ENCODE results near the gene USP13.

USP13 gene

DNA sequence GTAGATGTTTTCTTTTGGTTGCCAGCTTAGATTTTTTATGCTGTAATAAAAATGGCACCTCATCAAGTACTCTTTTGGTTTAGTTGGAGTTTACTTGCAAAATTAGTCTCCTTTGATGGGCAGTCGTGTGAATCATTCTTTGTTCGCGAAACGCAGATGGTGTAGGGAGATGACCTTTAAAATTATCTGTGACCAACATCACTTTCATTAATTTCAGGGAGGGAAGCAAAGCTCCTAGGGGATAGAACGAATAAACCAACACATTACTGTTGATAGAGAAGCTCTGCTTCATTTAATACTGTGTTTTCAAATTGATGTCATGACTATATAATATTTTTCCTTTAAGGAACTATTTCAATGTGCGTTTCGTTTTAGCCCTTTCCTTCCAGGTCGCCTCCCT is 67.4 kb downstream of the USP13 start:
- TF ChIP-seq FOXM1 (IDR thresholded peaks at IDR 0.05; ENCODE audit: borderline replicate concordance, low read depth) (no peak), CEBPB (IDR thresholded peaks at IDR 0.05) (no peak), YY1 (IDR thresholded peaks at IDR 0.05; ENCODE audit: low read depth) (no peak), TCF12 (IDR thresholded peaks at IDR 0.05; ENCODE audit: low read depth) (no peak), REST (IDR thresholded peaks at IDR 0.05; ENCODE audit: low read depth) (no peak), CREB1 (IDR thresholded peaks at IDR 0.05; ENCODE audit: low read depth) (no peak), EGR1 (IDR thresholded peaks at IDR 0.05) (no peak), TEAD4 (IDR thresholded peaks at IDR 0.05) (no peak), TAF1 (IDR thresholded peaks at IDR 0.05; ENCODE audit: low read depth) (no peak), NFIC (IDR thresholded peaks at IDR 0.05) (no peak), ZBTB7A (IDR thresholded peaks at IDR 0.05; ENCODE audit: low read depth) (no peak)
- TF ChIP-seq, protein P1, sequence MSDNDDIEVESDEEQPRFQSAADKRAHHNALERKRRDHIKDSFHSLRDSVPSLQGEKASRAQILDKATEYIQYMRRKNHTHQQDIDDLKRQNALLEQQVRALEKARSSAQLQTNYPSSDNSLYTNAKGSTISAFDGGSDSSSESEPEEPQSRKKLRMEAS (IDR thresholded peaks at IDR 0.05) = no peak

DNA sequence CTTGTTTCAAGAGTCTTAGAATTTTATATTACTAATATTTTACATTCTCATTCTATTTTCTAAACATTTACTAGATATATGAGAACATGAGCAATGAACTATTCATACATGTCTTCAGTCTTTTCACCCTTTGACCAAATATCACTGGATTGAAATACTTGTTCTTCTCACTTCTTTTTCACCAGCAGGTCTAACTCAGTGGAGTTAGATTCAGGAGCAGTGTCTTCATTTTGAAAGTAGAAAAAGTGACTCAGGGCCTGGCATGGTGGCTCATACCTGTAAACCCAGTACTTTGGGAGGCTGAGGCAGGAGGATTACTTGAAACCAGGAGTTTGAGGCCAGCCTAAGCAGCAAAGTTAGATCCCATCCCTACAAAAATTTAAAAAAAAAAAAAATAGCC is 70.8 kb downstream of the USP13 start:
- no peak for TF ChIP-seq REST (IDR thresholded peaks at IDR 0.05; ENCODE audit: low read depth)
- TF ChIP-seq, protein P1 (IDR thresholded peaks at IDR 0.05) = no peak
- TF ChIP-seq USF1 (IDR thresholded peaks at IDR 0.05) = no peak
- TF ChIP-seq YY1 (IDR thresholded peaks at IDR 0.05; ENCODE audit: low read depth) = no peak
- TF ChIP-seq RAD21 (IDR thresholded peaks at IDR 0.05; ENCODE audit: low read depth) = no peak
- TF ChIP-seq TEAD4 (IDR thresholded peaks at IDR 0.05) = no peak
- TF ChIP-seq CREB1 (IDR thresholded peaks at IDR 0.05; ENCODE audit: low read depth) = no peak
- no peak for TF ChIP-seq EP300 (IDR thresholded peaks at IDR 0.05; ENCODE audit: borderline replicate concordance)

DNA sequence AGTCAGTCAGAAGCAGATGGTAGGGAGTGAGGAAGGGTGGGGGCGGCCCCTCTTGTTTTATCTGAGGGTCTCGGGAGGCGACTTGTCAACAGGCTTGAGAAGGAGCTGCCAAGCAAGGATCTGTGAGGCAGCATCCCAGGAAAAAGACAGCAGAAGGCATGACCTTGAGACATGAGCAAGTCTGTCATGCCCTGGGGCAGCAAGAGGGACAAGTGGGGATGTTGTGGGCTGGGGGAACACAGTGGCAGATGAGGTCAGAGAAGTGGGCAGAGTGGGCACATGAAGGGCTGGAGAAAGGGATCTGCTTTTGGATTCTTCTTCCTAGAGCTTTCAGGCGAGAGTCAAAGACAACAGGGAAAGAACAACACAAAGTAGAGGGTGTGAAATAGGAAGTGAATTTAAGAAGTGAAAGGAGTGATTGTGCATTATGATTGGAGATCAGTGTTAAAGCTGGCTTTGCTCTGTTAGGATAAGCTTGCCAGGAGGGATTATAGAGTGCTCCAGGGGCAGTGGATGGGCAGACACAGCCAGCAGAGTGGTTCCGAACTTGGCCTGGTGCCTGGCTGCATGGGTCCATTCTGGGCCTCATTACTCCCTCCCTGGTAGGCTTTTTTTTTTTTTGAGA is 73.3 kb downstream of the USP13 start:
- TF ChIP-seq TEAD4 (IDR thresholded peaks at IDR 0.05) = no peak
- TF ChIP-seq CREB1 (IDR thresholded peaks at IDR 0.05; ENCODE audit: low read depth) = no peak
- no peak for TF ChIP-seq RAD21 (IDR thresholded peaks at IDR 0.05; ENCODE audit: low read depth)
- no peak for TF ChIP-seq TCF12 (IDR thresholded peaks at IDR 0.05; ENCODE audit: low read depth)
- no peak for TF ChIP-seq TAF1 (IDR thresholded peaks at IDR 0.05; ENCODE audit: low read depth)
- TF ChIP-seq FOXM1 (IDR thresholded peaks at IDR 0.05; ENCODE audit: borderline replicate concordance, low read depth) = no peak
- no peak for TF ChIP-seq EP300 (IDR thresholded peaks at IDR 0.05; ENCODE audit: borderline replicate concordance)
- no peak for TF ChIP-seq YY1 (IDR thresholded peaks at IDR 0.05; ENCODE audit: low read depth)
- no peak for TF ChIP-seq EGR1 (IDR thresholded peaks at IDR 0.05)
- no peak for TF ChIP-seq USF1 (IDR thresholded peaks at IDR 0.05)
- no peak for TF ChIP-seq ZBTB7A (IDR thresholded peaks at IDR 0.05; ENCODE audit: low read depth)
- TF ChIP-seq, protein P1 (IDR thresholded peaks at IDR 0.05) = no peak
- no peak for TF ChIP-seq CEBPB (IDR thresholded peaks at IDR 0.05)
- no peak for TF ChIP-seq NFIC (IDR thresholded peaks at IDR 0.05)
- no peak for TF ChIP-seq REST (IDR thresholded peaks at IDR 0.05; ENCODE audit: low read depth)

DNA sequence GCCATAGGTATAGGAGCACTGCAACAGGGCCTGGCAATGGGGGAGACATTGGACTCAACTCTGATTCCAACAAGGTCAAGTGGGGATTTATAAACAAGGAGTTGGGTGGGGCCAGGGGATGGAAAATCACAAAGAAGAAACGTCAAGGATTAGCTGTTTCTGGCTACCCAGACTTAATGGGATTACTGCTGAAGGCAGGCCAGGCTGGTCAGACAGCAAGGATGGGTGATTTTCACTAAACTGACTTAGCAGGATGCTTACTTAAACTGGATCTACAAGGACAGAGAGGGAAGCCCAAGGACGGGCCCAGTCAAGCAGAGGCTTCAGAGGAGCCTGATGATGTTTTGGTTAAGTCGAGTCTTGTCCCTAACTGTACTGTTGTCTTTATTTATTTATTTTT is 76.2 kb downstream of the USP13 start:
- no peak for TF ChIP-seq TCF12 (IDR thresholded peaks at IDR 0.05; ENCODE audit: low read depth)
- TF ChIP-seq CEBPB (IDR thresholded peaks at IDR 0.05) = no peak

Measured in Ishikawa (cell line).